Gastroesophageal sphincter (tissue), 3 donors: ENCODE results near the gene ZNF737.

Experiments used
- CTCF ChIP-seq, 4 experiments: fragments of 200-600 bp in 2 of 4; fragments of 450-650 bp in 2 of 4; sonication (generic) in 1 of 4; IDR thresholded peaks; one replicate each; pipeline ENCODE4 v1.5.1; 2017 to 2019; ENCODE audit warnings: antibody characterized with exemption in 4 of 4, mild to moderate bottlenecking in 2 of 4, moderate library complexity in 2 of 4
- EP300 ChIP-seq: sonication (generic); formaldehyde crosslinking; IDR thresholded peaks from one replicate; pipeline ENCODE4 v1.6.1; 2017; ENCODE audit warnings: antibody characterized with exemption, mild to moderate bottlenecking
- POLR2A ChIP-seq, 2 donors: fragments of 450-650 bp; IDR thresholded peaks; one replicate each; pipeline ENCODE4 v1.6.1; 2017; ENCODE audit warnings: antibody characterized with exemption in 2 of 2, mild to moderate bottlenecking in 2 of 2, moderate library complexity in 1 of 2

GRCh38 chr19:20607943-20608342 is 42.4 kb upstream of the ZNF737 start:
- TF ChIP-seq CTCF (IDR thresholded peaks at IDR 0.05) (no peak), EP300 (no peak), POLR2A (IDR thresholded peaks at IDR 0.05) (no peak)
